ENCODE results near the gene UMPS. TPM values are rescaled to one million over a fixed set of nuclear protein-coding genes. Genes with fewer than 3 reads are reported as not detected.
A peak's percentile ranks its signal among the peaks of the same experiment; 100 is the strongest.

UMPS gene
- total and polyA plus RNA-seq, 2 of the 4 experiments (the other 2 are of a cell fraction) = 18.7 to 26.7 TPM

DNA sequence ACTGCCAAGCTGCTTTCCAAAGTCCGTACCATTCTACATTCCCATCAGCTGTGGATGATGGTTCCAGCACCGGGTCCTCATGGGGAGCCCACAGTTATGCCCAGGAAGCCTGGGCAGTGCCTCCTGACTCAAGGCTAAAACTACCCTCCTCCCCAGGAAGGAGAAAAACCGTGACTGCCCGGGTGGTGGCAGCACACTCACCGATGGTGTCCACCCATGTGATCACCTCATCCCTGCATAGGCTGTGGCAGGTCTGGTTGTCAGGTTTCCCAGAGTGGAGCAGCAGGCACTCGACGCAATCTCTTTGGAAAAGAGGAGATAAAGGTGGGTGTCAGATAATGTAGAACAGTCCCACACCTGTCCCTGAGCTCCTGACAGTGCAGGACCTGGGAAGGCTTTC lies 38.6 kb downstream of the UMPS start:
- WGBS, 2 experiments (ENCODE audit: extremely low coverage in 2 of 2, insufficient read length in 1 of 2) = no CpG with 5 or more reads among the region's 7 CpGs
- Histone ChIP-seq H3K27ac (ENCODE audit: insufficient read depth, low read length) (no peak overlapping the region), H3K4me2 (ENCODE audit: low read depth, low read length) (no peak overlapping the region), H3K56ac (ENCODE audit: extremely low read depth, insufficient read depth, low read length) (no peak overlapping the region), H3K9ac (ENCODE audit: low read depth, low read length) (no peak overlapping the region), H2BK15ac (ENCODE audit: low read depth, low read length) (no peak overlapping the region), H3K36me3 (ENCODE audit: control insufficient read depth, insufficient read depth, low read length) (peaks cover 47% of the 10 kb centered on the region), H4K91ac (ENCODE audit: insufficient read depth, low read depth, low read length) (no peak overlapping the region), H2BK20ac (ENCODE audit: low read depth, low read length) (no peak overlapping the region), H3K27me3 (ENCODE audit: control insufficient read depth, insufficient read depth, low read length) (no peaks in the 10 kb centered on the region), H3K4me1 (ENCODE audit: control insufficient read depth, insufficient read depth, low read length) (peaks cover 8% of the 10 kb centered on the region; the same call in 1 of the 2 replicates), H4K5ac (ENCODE audit: low read depth, low read length) (no peak overlapping the region), H4K8ac (ENCODE audit: low read depth in 2 of 2, low read length in 2 of 2) (no peak overlapping the region), H3K79me1 (ENCODE audit: low read depth in 1 of 2, low read length in 2 of 2) (peaks cover 0 to 33% of the 10 kb centered on the region in 2 experiments; a peak in 3 of 4 replicates), H3K23ac (ENCODE audit: low read depth, low read length) (no peak overlapping the region), H3K14ac (replicated peaks; ENCODE audit: low read depth, low read length) (no peak overlapping the region), H4K20me1 (ENCODE audit: insufficient read depth, low read length) (peaks cover 2% of the 10 kb centered on the region; the same call in 1 of the 2 replicates), H2BK5ac (ENCODE audit: low read depth, low read length, poor library complexity, severe bottlenecking) (no peak overlapping the region), H2BK120ac (ENCODE audit: low read depth, low read length) (no peak overlapping the region), H2AK5ac (ENCODE audit: low read depth, low read length) (no peak overlapping the region), H3K4me3 (ENCODE audit: insufficient read depth, low read depth, low read length) (no peak overlapping the region), H3K4ac (ENCODE audit: low read depth, low read length) (no peak overlapping the region), H2AFZ (replicated peaks; ENCODE audit: low read length, poor library complexity) (no peak overlapping the region), H3K9me1 (ENCODE audit: insufficient read depth, low read length) (peaks cover 7% of the 10 kb centered on the region), H3K9me3 (ENCODE audit: control insufficient read depth, insufficient read depth, low read length) (no peaks in the 10 kb centered on the region), H2AK9ac (replicated peaks; ENCODE audit: low read depth, low read length, poor library complexity) (peak overlapping the region; percentile 2), H3K18ac (ENCODE audit: low read depth, low read length) (no peak overlapping the region)
- dilution Hi-C loops (cut with HindIII; ENCODE audit: low sequenced_read_pairs, unreplicated experiment) = loop anchor here (25.0 kb wide), 1 partner anchor 118 kb away; the partner anchor contains the start of gene ITGB5
- DNase-seq = no peak
- no peak for ATAC-seq (ENCODE audit: low read depth)
- CTCF ChIA-PET = interaction anchor here (0.5 kb wide), 1 partner anchor 121 kb away, joined by 3 read pairs; no protein-coding TSS in a partner anchor
- intact Hi-C loops (cut with micrococcal nuclease) = no loop called here
- POLR2A ChIA-PET (ENCODE audit: unreplicated experiment) = no interaction called here
- BruUV-seq (replicated peaks) = no TSS peak
- in situ Hi-C loops (cut with MboI; ENCODE audit: low sequenced_read_pairs) = loop anchor here (10.0 kb wide), 1 partner anchor 666 kb away; no protein-coding TSS in a partner anchor
- TF ChIP-seq, protein P1, sequence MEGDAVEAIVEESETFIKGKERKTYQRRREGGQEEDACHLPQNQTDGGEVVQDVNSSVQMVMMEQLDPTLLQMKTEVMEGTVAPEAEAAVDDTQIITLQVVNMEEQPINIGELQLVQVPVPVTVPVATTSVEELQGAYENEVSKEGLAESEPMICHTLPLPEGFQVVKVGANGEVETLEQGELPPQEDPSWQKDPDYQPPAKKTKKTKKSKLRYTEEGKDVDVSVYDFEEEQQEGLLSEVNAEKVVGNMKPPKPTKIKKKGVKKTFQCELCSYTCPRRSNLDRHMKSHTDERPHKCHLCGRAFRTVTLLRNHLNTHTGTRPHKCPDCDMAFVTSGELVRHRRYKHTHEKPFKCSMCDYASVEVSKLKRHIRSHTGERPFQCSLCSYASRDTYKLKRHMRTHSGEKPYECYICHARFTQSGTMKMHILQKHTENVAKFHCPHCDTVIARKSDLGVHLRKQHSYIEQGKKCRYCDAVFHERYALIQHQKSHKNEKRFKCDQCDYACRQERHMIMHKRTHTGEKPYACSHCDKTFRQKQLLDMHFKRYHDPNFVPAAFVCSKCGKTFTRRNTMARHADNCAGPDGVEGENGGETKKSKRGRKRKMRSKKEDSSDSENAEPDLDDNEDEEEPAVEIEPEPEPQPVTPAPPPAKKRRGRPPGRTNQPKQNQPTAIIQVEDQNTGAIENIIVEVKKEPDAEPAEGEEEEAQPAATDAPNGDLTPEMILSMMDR (conservative IDR thresholded peaks at IDR 0.05; ENCODE audit: low read depth, low read length) = peak; percentile 21; the same call in 1 of the 2 replicates
- TF ChIP-seq, protein P2, sequence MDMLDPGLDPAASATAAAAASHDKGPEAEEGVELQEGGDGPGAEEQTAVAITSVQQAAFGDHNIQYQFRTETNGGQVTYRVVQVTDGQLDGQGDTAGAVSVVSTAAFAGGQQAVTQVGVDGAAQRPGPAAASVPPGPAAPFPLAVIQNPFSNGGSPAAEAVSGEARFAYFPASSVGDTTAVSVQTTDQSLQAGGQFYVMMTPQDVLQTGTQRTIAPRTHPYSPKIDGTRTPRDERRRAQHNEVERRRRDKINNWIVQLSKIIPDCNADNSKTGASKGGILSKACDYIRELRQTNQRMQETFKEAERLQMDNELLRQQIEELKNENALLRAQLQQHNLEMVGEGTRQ (IDR thresholded peaks at IDR 0.05; ENCODE audit: low read depth, low read length) = peak; percentile 28; the same call in 1 of the 2 replicates
- TF ChIP-seq SMC3 (IDR thresholded peaks at IDR 0.05; ENCODE audit: low read depth, low read length) (peak; percentile 32; the same call in 1 of the 2 replicates), NFE2L2 (IDR thresholded peaks at IDR 0.05; ENCODE audit: low read depth, low read length) (no peak), MAZ (IDR thresholded peaks at IDR 0.05; ENCODE audit: borderline replicate concordance, low read depth, low read length) (no peak)
